Upper lobe of right lung (tissue), 1 donor: ENCODE data around the gene ADAD2. TPM values are rescaled to one million over a fixed set of nuclear protein-coding genes. Genes with fewer than 3 reads are reported as not detected.

ENCODE experiments used
- ATAC-seq: fragments of 200-7000 bp; cut with Tn5 transposase; one replicate; pipeline ENCODE4 v1.9.1; 2020; ENCODE audit warnings: mild to moderate bottlenecking, moderate library complexity
- DNase-seq: peaks from one replicate; pipeline ENCODE4 v3.0.0-alpha.2; 2020
- H3K27ac ChIP-seq: fragments of 200-600 bp; one replicate; pipeline ENCODE4 v1.8.0; 2022
- H3K27me3 ChIP-seq: fragments of 200-600 bp; one replicate; pipeline ENCODE4 v1.8.0; 2022; ENCODE audit warnings: mild to moderate bottlenecking
- H3K36me3 ChIP-seq: fragments of 200-600 bp; one replicate; pipeline ENCODE4 v1.8.0; 2022
- H3K4me1 ChIP-seq: fragments of 200-600 bp; one replicate; pipeline ENCODE4 v1.8.0; 2022
- H3K4me3 ChIP-seq: fragments of 200-600 bp; one replicate; pipeline ENCODE4 v1.8.0; 2022; ENCODE audit warnings: mild to moderate bottlenecking
- H3K9me3 ChIP-seq: fragments of 200-600 bp; one replicate; pipeline ENCODE4 v1.8.0; 2022
- intact Hi-C: fragments of 100-400 bp; cut with DNase I; formaldehyde crosslinking; loops from one replicate; pipeline ENCODE4 v1.11.0; 2022
- total RNA-seq: library from RNA; stranded (reverse); fragmentation: NEBNext Ultra II Directional; extraction: Animal tissue kit (Norgen Biotek cat#: 25700); gene quantifications from one replicate; pipeline ENCODE4 v1.2.1, GENCODE V29; 2021
- TF ChIP-seq, protein P1 (sequence below): fragments of 200-600 bp; IDR thresholded peaks from one replicate; pipeline ENCODE4 v1.8.0; 2022; ENCODE audit warnings: antibody characterized with exemption
- donor health status: DM: no; HTN: yes; CAD: no; lungs with severe emphysema.

ADAD2 gene
- total RNA-seq, 1 donor from 2014 or later, result 0.52 TPM

DNA sequence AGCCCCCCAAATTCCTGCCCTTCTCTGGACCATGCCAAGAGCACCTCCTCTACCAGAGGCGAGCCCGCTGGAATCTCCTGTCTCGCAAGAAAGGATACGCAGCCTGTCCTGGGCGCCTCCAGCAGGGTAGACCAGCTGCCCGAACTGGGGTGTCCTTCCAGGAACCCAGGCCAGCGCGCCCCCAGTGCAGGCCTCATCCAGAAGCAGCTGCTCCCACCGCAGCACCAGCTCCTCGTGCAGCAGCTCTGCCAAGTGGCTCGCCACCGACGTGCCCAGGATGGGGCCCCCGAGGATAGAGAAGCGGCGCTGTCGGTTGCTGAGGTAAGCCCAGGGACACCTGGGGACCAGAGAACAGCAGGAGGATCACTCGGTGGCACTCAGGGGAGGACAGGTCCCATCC, 8.9 kb upstream of the ADAD2 start:
- intact Hi-C loops, result loop anchor here (10.0 kb wide), 1 partner anchor 97 kb away; no protein-coding TSS in a partner anchor
- no peaks in the 10 kb centered on the region for H3K27me3 ChIP-seq
- H3K4me1 ChIP-seq, result peaks cover 35% of the 10 kb centered on the region
- no peak overlapping the region for H3K4me3 ChIP-seq
- H3K36me3 ChIP-seq, result peaks cover 61% of the 10 kb centered on the region
- no peak for DNase-seq
- H3K27ac ChIP-seq, result no peak overlapping the region
- TF ChIP-seq, protein P1, sequence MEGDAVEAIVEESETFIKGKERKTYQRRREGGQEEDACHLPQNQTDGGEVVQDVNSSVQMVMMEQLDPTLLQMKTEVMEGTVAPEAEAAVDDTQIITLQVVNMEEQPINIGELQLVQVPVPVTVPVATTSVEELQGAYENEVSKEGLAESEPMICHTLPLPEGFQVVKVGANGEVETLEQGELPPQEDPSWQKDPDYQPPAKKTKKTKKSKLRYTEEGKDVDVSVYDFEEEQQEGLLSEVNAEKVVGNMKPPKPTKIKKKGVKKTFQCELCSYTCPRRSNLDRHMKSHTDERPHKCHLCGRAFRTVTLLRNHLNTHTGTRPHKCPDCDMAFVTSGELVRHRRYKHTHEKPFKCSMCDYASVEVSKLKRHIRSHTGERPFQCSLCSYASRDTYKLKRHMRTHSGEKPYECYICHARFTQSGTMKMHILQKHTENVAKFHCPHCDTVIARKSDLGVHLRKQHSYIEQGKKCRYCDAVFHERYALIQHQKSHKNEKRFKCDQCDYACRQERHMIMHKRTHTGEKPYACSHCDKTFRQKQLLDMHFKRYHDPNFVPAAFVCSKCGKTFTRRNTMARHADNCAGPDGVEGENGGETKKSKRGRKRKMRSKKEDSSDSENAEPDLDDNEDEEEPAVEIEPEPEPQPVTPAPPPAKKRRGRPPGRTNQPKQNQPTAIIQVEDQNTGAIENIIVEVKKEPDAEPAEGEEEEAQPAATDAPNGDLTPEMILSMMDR, result no peak
- H3K9me3 ChIP-seq, result no peaks in the 10 kb centered on the region
- ATAC-seq, result no peak

DNA sequence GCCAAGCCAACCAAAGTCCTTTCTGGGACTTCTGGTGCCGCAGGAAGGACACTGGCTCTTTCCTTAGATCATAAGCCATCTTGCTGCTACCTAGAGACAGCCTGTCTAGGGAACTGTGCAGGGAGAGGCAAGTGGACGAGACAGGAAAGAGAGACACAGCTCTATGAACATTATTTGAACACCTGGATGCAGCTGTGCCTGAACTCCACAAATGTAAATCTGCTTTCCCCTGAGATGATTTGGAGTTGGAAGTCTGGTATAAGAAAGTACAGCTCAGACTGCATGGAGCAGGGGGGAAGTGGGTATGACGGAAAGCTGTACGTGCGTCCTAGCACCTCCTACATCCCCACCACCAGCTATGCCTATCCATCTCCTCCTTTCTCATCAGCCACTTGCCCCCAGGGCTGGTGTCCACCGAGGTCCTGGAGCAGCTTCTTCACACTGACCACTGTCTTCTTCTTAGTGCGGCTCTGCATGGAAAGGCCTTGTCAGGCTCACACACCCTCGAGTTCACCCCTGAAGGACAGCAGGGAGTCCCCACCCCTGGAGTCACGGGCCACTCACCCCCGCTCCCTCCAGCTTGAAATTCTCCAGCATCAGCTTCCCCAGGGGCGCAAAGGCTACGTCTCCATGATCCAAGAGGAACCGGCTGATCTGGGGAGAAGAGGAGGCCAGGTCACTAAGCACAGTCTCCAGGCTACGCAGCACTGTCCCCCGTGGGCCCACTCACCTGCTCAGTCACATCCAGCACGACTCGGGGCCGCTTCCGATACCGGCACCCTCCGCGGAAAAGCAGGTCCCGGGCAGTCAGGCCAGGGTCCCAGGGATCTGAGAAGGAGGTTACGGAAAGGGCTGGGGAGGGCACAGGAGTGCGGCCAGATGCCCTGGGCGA, 8.0 kb upstream of the ADAD2 start:
- H3K36me3 ChIP-seq, result peaks cover 59% of the 10 kb centered on the region

DNA sequence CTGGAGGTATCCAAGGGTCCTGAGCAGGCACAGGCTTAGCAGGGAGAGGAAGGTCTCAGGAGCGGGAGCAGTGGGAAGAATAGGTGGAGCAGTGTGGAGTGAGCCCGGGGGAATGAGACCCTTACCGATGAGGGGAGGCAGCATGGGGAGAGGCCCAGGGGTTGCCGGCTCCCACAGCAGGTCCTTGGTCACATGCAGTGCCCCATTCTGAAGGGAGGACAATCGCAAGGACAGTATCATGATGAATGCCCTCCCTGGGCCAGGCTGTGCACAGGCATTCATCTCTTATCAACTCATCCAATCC, 7.4 kb upstream of the ADAD2 start:
- intact Hi-C loops, result loop anchor here (10.0 kb wide), 1 partner anchor 99 kb away; no protein-coding TSS in a partner anchor
- DNase-seq (no peak), ATAC-seq (no peak)
- Histone ChIP-seq H3K27me3 (no peaks in the 10 kb centered on the region), H3K4me3 (no peak overlapping the region), H3K36me3 (peaks cover 53% of the 10 kb centered on the region), H3K27ac (peak overlapping the region; percentile 63), H3K9me3 (no peaks in the 10 kb centered on the region), H3K4me1 (peaks cover 22% of the 10 kb centered on the region)
- TF ChIP-seq, protein P1, result no peak

More for the DNA sequence above, 8.0 kb upstream of the ADAD2 start:
- Histone ChIP-seq H3K4me3 (no peak overlapping the region), H3K27me3 (no peaks in the 10 kb centered on the region), H3K27ac (peak overlapping the region; percentile 63), H3K4me1 (peaks cover 27% of the 10 kb centered on the region), H3K9me3 (no peaks in the 10 kb centered on the region)
- intact Hi-C loops, result loop anchor here (10.0 kb wide), 1 partner anchor 98 kb away; no protein-coding TSS in a partner anchor
- ATAC-seq (no peak), DNase-seq (no peak)
- TF ChIP-seq, protein P1, result no peak

DNA sequence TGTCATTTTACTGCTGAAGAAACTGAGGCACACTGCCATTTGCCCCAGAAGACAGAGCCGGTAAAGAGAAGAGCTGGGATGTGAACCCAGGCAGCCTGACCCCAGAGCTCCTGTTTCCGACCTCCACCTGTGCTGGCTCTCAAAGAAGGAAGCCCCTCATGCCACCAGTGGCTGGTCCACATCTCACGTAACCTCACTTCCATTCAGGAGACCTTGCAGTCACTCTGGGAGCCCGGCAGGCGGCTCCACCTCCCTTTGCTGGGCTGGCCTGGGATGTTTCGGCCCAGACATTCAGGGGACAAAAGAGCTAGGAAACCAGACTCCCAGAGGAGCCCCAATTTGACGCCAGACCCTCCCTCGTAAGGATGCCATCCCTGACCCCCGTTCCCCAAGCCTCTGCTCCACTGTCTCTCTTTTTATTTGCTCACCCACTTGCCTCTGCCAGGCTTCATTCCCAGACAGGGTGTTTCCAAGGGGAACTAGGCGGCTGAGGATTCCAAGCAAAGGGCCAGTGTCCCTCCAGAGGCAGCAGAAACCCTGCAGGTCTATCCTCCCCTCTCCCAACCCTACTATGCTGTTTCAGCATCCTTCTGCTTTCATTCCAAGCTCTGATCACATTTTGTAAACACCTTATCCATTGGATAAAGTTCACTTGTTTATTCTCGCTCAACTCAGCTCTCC, 6.9 kb upstream of the ADAD2 start:
- DNase-seq, result no peak
- H3K27me3 ChIP-seq, result no peaks in the 10 kb centered on the region
- intact Hi-C loops, result loop anchor here (10.0 kb wide), 1 partner anchor 99 kb away; no protein-coding TSS in a partner anchor
- TF ChIP-seq, protein P1, result peak; percentile 27
- H3K36me3 ChIP-seq, result peaks cover 49% of the 10 kb centered on the region
- peak; percentile 1 for ATAC-seq
- peak overlapping the region; percentile 63 for H3K27ac ChIP-seq
- H3K4me3 ChIP-seq, result no peak overlapping the region
- peaks cover 22% of the 10 kb centered on the region for H3K4me1 ChIP-seq
- no peaks in the 10 kb centered on the region for H3K9me3 ChIP-seq

DNA sequence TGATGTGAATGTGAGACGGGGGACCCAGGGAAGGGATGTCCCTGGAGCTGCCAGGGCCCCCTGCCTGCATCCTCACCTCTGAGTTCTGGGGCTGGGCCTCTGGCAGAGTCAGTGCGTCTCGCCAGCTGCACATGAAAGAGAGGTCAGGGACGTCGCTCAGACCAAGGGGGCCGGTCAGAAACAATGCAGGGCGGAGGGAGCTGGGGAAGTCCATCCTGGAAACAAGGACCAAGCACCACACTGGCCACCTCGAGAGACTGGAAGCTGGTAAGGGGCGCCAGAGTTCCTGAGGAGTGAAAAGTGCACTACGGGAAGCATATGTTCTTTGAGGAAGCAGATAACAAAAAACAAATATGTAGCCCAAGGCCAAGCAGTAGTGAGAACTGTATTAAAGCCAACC, 6.2 kb upstream of the ADAD2 start:
- TF ChIP-seq, protein P1, result no peak
- ATAC-seq, result no peak
- peak overlapping the region; percentile 96 for H3K4me3 ChIP-seq
- H3K4me1 ChIP-seq, result peaks cover 22% of the 10 kb centered on the region
- H3K9me3 ChIP-seq, result no peaks in the 10 kb centered on the region
- peak; percentile 67 for DNase-seq
- intact Hi-C loops, result loop anchor here (10.0 kb wide), 1 partner anchor 100 kb away; no protein-coding TSS in a partner anchor
- H3K27me3 ChIP-seq, result no peaks in the 10 kb centered on the region
- peak overlapping the region; percentile 63 for H3K27ac ChIP-seq
- H3K36me3 ChIP-seq, result peaks cover 42% of the 10 kb centered on the region
